Stimulated activated CD4-positive, alpha-beta T cell treated with anti-CD3 and anti-CD28 coated beads, Interleukin-12 subunit alpha, Interleukin-12 subunit beta, amount 100 ng/mL, for 24 hours (primary cell): ENCODE data around the gene RAVER1.

Experiments used
- DNase-seq, 2 experiments: peaks; one replicate each; pipeline ENCODE4 v3.0.0-alpha.2; 2020; ENCODE audit warnings: low read depth in 2 of 2

RAVER1 gene

DNA sequence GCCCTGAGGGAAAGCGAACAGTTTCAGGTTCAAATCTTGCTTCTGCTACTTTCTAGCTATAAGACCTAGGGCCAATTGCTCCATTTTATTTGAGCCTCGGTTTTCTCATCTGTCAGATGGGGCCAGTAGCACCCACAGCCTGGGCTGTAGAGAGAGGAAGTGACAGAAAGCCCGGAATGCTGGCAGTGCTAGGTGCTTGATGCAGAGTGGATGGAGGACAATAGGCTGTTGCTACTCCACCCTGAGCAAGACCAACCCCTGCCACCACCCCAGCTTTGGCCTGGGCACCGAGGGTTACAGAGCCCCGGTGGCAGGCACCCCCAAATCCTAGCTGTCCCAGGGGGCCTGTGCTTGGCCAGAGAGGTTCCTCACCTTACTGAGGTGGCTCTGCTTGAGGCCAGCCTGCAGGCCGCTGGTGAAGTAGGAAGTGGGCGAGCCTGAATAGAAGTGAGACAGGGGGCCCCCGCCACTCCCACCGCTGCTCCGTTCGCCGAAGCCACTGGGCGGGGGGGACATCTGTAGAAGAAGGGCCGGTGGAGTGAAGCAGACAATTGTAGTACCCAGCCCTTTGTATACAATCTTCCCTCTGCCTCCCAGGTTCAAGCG, 15.4 kb downstream of the RAVER1 start:
- no peak for DNase-seq

DNA sequence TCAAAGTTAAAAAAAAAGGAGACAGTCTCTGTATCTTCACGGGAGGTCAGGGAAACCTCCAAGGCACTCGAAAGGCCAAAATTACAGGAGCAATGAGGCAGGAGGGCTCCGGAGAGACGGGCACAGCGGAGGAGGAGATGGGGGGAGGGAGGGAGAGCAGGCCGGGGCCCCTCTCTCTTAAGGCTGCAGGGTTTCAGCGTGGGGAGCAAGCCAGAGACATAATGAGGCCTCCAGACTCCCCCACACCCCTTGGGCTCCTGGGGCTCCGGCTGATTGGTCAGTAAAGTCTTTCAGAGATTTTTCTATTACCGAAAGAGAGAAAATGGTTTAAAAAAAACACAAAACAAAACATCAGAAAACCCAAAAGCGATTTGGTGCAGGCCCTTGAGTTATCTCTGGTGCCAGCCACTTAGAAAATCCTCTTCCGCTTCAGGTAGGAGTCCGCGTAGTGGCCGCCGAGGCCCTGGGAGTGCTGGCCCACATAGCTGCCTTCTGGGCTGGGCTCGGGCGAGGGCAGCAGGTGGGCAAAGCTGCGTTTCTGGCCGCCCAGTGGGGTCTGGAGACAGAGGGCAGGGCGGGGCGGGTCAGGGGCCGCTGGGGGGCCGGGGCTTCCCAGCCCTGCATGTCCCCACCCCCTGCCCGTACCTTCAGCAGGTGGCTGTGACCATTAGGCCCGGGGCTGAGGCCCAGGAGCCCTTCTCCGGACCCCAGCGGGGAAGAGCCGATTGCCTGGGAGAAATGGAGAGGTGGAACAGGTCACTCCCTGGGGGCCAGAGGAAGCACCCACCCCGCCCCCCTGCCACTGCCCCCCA, 16.1 kb downstream of the RAVER1 start:
- no peak for DNase-seq

DNA sequence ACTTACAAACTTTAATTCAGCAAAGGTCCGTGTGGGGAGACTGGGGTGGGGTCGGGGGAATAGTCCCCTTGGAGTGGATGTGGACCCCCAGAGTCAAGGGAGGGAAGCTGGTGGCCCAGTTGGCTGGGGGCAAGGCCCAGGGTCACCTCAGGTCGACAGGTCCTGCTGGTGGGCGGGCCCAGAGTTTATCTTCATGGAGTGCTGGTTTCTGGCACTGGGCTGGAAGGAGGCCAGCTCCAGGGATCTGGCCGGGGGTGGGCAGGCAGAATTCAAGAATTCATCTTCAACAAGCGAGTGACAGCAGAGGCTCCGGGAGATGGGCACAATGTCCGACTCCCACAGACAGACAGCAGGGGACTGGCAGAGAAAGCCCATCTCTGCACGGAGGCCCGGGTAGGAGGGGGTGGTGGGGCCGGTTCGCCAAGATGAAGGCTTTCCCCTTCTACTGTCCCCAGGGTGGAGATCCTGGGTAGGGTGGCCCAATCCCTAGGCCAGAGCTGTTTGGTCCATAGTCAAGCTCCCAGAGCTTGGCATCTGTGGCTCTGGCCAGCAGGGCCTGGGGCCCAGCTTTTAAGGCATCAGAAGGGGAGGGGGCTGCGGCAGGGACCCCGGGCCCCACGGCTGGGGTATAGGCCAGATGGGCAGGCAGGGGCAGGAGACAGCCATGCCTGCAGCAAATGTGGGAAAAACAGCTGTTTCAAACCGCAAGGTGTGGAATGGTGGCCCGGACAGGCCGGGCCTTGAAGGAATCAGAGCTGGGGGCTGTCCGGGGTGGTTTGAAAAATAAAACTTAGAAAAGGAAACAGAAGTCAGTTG, 16.9 kb downstream of the RAVER1 start:
- DNase-seq, result no peak

DNA sequence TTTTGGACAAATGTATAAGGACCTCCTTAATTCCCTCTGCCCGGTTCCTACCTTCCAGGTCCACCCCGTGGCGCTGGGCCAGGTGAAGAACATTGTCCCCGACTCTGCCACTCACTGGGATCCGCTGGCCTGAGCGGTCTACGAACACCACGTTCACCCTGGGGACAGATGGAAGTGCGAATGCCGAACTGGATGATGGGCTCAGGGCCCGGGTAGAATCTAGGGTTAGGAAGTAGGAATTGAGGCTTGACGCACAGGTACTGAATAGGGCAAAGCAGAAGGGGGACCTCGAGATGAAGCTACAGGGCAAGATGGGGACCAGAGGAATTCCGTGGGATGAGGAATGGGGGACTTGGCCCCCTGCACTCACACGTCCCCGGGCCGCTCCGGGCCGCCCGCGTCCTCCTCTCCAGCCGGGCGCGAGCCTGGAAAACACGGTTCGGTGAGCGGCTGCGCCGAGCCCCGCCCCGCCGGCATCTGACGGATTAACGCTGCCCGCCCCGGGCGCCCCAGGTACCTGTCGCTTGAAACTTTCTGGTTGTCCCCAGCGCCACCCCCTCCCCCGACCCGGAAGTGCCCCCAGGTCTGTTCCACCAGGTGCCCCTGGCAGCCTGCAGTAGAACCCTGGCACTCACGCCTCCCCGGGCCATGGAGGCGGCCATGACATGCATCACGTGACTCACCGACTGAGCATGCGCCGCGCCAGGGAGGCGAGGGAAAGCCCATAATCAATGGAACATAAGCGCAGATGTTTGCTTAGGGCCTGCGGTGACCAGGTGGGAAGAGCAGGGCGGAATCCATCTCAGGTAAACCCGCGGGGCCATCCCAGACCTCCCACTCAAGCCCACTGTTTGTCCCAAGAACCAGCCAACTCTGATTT, 17.8 kb downstream of the RAVER1 start, which contains the start of gene FDX2:
Gene FDX2 (minus strand): TSS at position 681 of the 880 bp plus-strand sequence. CDS start 19 bp downstream, at position 662.
- DNase-seq, result peak; percentile 83 to 91

DNA sequence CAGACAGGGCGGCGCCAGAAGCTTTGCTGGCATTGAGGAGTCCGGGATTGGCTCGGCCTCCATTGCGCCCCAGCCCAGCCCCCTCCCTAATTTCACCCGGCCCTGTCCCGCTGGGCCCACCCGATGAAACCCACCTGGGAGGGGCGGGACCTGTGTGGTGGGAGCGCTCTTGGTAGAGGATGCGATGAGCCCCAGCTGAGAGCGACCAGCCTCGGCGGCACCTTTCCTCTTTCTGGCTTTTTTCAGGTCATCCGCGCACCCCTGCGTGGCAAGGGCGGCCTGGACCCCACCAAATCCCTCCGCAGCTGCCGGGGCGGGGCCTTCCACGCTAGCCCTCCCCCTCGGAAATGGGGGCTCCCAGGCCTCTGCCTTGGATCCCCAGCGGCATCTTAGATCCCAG, 23.9 kb downstream of the RAVER1 start, which contains the start of gene ZGLP1:
Gene ZGLP1 (minus strand): TSS at position 393 of the 400 bp plus-strand sequence.
- DNase-seq, result no peak

DNA sequence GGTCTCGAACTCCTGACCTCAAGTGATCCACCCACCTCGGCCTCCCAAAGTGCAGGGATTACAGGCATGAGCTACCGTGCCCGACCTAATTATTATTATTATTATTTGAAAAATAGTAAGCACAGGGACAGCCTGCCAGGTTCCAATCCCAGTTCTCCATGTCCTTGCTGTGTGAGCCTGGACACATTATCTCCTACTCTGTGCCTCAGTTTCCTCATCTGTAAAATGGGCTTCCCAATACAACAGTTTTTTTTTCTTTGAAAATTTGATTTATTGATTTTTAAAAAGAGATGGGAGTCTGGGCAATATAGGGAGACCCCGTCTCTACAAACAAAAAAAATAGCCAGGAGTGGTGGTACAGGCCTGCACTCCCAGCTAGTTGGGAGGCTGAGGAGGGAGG, 27.0 kb downstream of the RAVER1 start:
- DNase-seq, result no peak

DNA sequence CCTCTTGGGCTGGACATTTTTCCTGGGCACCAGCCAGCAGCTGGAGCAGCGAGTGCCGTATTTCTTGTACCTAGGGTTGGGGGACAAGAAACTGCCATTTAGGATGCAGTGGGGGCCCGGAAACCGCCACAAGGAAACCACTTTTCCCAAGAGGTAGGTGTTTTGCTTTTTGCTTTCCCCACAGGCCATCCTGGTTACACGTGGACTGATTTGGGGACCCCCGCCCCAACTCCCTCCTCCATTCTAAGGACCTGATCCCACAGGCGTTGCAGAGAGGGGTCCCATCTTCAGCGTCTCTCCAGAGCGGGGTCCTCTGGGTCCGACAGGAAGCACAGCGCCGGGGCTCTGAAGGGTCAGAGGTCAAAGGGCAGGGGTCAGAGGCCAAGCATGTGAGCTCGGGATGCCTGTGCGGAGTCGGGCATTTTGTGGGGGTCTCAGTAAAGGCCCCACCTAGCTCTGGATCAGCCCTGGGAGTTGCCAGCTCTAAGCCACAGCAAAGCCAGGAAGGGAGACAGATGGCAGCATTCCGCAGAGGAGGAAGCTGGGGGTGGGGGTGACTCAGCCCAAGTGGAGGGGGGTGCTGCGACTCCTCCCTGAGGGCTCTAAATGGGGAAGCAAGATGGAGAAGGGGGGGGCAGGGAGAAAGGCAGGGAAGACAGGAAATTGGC, 28.1 kb downstream of the RAVER1 start:
- no peak for DNase-seq

DNA sequence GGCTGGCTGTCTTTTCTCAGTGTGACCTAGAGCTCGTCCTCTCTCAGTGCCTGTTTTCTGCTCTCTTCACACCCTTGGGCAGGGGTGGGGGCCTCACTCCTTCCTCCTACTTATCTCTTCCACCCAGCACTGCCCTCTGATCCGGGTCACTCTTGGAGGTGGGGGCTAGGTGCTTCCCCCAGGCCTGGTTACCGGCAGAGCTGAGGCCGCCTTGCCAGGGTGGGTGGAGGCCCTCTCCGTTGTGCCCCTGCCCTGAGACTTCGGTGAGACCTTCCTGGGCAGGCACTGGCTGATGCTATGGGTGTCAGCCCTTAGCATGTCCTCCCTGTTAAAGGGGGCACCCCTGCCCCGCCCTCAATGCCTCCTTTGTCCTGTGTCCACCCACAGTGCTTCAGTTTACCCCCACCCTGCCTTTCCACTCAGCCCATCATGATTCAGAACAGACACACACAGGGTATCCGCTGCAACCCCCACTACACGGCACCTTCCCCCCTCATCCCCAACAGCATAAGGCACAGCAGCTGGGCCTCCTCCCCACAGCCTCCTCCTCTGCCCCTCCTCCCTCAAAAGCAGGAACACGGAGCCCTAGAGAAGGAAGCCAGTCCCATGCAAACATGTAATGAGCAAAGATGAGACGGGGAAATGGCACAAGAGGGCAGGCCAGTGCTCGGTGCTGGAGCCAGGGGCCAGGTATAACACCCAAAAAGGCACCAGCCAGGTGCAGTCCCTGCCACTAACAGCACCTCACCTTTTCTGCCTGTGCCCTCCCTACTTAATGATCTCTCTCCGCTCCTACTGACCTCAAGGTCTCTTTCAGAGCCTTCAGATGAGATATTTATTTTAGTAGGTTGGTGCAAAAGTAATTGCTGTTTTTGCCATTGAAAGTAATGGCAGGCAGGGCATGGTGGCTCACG, 33.5 kb downstream of the RAVER1 start:
- DNase-seq, result no peak

DNA sequence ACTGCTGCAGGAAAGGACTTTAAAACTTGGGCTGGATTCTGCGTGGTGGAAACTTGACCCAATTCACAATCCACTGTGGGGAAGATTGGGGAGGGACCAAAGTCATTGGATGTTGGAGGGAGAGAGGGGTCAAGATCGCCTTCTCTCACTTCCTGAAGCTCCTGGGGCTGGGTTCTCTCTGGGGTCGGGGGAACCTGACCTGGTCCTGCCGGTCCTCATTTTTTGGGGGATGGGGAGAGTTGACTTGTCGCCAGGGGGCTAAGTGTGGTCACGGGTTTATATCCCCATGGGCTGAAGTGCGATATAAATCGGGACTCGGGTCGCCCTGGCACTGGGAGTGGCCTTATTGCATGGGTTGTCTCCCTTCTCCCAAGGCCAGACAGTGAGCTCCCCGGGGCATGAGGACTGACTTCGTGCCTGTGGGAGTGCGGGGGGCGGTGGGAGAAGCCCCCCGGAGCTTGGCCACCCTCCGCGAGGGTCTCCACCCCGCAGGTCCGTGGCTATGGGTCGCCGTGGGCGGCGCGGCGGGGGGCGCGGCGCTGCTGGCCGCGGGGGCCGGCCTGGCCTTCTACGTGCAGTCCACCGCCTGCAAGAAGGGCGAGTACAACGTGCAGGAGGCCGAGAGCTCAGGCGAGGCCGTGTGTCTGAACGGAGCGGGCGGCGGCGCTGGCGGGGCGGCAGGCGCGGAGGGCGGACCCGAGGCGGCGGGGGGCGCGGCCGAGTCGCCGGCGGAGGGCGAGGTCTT, 37.3 kb downstream of the RAVER1 start:
- DNase-seq, result no peak

DNA sequence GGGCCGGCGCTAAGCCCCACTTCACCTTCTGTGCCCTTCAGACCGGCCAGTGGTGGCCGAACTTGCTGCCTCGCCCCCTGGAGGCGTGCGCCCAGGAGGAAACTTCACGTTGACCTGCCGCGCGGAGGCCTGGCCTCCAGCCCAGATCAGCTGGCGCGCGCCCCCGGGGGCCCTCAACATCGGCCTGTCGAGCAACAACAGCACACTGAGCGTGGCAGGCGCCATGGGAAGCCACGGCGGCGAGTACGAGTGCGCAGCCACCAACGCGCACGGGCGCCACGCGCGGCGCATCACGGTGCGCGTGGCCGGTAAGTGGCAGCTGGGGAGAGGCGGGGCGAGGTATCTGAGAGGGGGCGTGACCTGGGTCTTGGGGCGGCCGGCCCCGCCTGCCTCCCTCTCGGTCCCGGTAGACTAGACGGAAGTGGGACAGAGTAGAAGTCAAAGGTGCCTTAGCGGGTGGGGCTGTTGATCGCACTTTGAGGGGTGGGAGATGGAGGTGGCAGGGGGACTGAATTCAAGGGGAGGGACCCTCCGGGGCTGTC, 38.0 kb downstream of the RAVER1 start:
- DNase-seq, result no peak

DNA sequence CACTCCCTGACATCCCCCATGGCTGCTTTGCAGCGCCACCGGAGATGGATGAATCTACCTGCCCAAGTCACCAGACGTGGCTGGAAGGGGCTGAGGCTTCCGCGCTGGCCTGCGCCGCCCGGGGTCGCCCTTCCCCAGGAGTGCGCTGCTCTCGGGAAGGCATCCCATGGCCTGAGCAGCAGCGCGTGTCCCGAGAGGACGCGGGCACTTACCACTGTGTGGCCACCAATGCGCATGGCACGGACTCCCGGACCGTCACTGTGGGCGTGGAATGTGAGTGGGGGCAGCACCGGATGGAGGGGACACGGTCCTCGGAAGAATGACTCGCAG, 39.0 kb downstream of the RAVER1 start:
- no peak for DNase-seq

DNA sequence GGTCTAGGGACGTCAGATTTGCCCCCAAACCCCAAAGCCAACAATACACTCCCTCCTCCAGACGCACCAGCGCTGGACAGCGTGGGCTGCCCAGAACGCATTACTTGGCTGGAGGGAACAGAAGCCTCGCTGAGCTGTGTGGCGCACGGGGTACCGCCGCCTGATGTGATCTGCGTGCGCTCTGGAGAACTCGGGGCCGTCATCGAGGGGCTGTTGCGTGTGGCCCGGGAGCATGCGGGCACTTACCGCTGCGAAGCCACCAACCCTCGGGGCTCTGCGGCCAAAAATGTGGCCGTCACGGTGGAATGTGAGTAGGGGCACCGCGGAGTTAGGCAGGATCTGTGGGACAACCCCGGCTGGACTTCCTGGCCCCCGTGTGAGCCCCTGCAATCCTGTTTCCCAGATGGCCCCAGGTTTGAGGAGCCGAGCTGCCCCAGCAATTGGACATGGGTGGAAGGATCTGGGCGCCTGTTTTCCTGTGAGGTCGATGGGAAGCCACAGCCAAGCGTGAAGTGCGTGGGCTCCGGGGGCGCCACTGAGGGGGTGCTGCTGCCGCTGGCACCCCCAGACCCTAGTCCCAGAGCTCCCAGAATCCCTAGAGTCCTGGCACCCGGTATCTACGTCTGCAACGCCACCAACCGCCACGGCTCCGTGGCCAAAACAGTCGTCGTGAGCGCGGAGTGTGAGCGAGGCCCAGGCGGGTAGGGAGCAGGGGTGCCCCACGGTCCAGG, 39.5 kb downstream of the RAVER1 start:
- no peak for DNase-seq

DNA sequence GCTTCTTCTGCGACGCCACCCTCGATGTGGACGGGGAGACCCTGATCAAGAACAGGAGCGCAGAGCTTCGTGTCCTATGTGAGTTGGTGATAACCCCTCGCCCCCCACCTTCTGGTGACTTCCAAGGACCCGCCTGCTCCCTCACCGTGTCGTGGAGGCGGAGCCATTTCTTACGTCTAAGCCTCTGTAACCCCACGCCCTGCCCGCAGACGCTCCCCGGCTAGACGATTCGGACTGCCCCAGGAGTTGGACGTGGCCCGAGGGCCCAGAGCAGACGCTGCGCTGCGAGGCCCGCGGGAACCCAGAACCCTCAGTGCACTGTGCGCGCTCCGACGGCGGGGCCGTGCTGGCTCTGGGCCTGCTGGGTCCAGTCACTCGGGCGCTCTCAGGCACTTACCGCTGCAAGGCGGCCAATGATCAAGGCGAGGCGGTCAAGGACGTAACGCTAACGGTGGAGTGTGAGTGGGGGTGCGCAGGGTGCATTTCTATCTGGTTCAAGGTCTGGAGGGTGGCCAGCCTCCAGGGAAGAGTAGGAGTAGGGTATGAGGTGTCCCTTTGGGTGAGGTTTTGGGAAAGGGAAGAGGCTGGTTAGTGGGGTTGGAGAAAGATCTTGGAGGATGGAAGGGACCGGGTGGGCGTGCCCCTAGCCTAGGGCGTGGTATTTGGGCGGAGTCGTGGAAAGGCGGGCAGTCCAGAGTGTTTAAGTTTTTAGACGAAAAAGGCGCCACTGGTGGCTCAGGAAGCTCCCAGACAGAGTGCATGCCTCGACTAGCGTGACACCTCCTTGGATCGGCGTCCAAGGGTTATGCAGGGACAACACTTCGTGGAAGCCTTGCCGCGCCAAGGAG, 40.3 kb downstream of the RAVER1 start:
- DNase-seq, result no peak

DNA sequence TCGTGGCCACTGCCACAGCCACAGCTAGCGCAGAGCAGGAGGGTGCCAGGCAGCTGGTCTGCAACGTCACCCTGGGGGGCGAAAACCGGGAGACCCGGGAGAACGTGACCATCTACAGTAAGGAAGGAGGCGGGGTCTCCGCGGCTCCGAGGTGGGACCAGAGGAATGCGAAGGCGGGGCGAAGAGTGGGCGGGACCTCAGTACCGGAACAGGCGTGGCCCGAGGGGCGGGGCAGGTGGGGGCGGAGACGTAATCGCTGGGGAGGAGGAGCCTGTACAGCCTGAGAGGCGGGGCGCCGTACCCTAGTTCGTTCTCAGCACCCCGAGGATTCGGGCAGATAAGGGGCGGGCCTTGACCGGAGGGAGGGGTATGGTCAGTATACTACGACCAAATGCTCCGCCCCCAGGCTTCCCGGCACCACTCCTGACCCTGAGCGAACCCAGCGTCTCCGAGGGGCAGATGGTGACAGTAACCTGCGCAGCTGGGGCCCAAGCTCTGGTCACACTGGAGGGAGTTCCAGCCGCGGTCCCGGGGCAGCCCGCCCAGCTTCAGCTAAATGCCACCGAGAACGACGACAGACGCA, 41.0 kb downstream of the RAVER1 start:
- peak; percentile 46 to 73 for DNase-seq

DNA sequence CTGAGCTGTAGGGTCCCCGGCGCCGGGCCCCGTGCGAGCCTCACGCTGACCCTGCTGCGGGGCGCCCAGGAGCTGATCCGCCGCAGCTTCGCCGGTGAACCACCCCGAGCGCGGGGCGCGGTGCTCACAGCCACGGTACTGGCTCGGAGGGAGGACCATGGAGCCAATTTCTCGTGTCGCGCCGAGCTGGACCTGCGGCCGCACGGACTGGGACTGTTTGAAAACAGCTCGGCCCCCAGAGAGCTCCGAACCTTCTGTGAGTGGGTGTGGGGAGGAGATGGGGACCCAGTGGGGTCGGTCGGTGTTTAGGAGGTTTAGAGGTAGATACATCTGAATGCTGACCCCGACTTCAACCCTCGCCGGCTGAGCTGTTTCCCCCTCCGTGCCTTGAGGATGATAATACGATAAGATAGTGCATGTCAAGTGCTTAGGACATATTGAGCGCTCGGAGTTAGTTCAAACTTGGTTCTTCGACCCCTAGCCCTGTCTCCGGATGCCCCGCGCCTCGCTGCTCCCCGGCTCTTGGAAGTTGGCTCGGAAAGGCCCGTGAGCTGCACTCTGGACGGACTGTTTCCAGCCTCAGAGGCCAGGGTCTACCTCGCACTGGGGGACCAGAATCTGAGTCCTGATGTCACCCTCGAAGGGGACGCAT, 41.6 kb downstream of the RAVER1 start:
- DNase-seq, result no peak

DNA sequence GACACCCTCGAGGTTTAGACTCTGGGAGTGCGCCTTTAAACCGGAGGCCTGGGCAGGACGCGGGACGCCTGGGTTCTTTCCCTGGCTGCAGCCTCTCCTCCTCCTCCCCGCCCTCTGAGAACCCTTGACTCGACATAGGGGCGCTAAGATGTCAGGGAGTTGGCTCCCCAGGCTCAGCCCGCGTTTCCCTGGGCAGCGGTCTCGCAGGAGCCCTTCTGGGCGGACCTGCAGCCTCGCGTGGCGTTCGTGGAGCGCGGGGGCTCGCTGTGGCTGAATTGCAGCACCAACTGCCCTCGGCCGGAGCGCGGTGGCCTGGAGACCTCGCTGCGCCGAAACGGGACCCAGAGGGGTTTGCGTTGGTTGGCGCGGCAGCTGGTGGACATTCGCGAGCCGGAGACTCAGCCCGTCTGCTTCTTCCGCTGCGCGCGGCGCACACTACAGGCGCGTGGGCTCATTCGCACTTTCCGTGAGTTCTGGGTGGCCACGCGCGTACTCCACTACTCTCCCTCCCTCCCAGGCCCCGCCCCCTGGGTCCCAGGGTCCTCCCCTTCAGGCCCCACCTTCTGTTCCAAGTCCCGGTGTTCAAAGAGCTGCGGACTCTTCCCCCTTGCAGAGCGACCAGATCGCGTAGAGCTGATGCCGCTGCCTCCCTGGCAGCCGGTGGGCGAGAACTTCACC, 42.3 kb downstream of the RAVER1 start:
- DNase-seq, result no peak
